ENCODE data around the gene LDLR.
"Not testable (repeated sequence)": the region's sequence is repeated elsewhere in the genome, so short reads cannot be mapped to it uniquely, and the experiment has no call there.

LDLR gene

DNA sequence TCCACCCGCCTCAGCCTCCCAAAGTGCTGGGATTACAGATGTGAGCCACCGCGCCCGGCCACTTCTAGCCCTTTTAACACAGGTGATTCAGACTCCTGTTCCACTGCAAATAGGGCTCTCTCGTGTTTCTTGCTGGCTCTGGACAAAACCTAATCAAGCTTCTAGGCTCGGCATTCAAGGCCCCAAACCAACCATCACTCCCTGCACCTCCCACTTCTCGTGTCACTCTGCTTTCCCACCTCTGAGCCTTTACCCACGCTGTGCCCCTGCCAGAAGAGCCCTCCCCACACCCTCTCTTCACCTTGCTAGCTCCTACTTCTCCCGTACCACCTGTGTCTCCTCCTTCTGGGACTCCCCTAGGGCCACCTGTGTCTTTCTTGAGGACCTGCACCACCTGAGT lies 88.3 kb downstream of the LDLR start:
- no peak for DNase-seq

GRCh38 chr19:11179145-11179465 lies 89.8 kb downstream of the LDLR start:
- not testable (repeated sequence) for DNase-seq

- DNase-seq: no peak
Measured at GRCh38 chr19:11179716-11180297, 90.5 kb downstream of the LDLR start.

DNA sequence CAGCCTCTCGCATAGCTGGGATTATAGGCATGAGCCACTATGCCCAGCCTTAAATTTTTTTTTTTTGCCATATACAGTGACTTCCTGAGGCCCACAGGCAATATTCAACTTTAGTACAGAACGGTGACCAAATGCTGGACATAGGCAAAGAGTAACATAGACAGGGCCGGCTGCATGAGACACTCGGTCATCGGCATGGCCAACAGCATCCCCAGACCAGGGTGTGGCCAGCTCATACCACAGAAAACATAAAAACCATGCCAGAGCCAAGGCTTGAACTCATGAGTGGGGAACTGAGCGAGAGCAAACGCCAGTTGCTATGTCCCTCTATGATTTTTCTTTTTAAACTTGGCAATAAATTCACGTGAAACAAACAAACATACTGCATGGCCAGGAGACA lies 91.1 kb downstream of the LDLR start:
- DNase-seq: no peak

- DNase-seq: not testable (repeated sequence)
Measured at GRCh38 chr19:11180975-11181374, 91.7 kb downstream of the LDLR start.

DNA sequence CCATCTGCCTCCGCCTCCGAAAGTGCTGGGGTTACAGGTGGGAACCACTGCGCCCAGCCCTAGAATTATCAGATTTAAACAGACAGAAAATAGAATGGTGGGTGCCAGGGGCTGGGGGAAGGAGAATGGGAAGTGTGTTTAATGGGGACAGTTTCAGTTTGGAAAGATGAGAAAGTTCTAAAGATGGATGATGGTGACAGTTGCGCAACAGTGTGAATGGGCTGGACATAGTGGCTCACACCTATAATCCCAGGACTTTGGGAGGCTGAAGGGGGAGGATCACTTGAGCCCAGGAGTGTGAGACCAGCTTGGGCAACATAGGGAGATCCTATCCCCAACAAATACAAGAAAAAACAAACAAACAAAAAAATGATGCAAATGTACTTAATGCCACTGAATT lies 92.2 kb downstream of the LDLR start:
- DNase-seq: no peak
